HG02763 (cell line): ENCODE results near the gene FAM131A.

Source experiments
- ATAC-seq: cut with Tn5 transposase; IDR thresholded peaks from one replicate; pipeline ENCODE4 v1.9.1; 2021; ENCODE audit warnings: mild to moderate bottlenecking, moderate library complexity; ENCODE audit not compliant: unreplicated experiment

FAM131A gene

DNA sequence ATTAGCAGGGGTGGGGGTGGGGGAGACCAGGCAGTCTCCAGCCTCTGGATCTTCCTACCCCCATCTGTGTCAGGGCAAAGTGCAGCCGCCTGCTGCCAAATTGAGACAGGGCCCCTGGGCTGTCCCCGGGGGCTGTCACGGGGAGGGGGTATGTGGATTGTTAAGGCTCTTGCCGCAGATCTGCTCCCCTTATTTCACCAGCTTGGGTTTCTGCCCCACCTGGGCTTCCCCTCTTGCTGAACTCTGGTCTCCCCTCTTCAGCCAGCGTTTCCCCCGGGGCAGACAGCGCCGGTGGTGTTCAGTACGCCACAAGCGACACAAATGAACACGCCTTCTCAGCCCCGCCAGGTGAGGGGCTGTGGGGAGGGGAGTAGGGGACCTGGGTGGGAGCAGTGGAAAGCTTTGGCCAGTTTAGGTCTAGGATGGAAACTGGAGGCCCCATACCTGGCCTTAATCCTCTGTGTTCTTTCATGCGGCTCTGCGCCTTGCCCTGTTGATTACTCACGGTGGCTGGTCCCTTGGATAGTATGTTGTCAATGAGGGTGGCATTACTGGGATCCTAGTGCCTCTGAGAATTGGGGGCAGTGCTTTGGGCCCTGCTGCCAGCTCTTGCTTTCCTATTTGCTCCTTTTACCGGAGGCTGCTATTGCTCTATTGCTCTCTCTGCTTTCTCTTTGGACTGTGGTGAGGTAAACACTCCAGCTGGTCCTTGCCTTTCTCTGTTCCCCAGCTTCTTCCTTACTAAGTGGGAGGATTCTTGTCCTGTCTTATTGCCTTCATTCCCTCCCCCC is 21.3 kb upstream of the FAM131A start:
- ATAC-seq = no peak

- ATAC-seq = no peak
Measured at GRCh38 chr3:184316792-184317191, 20.6 kb upstream of the FAM131A start.

GRCh38 chr3:184317201-184317600 is 20.2 kb upstream of the FAM131A start:
- no peak for ATAC-seq

- ATAC-seq = no peak
Measured at GRCh38 chr3:184320104-184320445, 17.3 kb upstream of the FAM131A start.

- no peak for ATAC-seq
Measured at GRCh38 chr3:184321666-184322065, 15.7 kb upstream of the FAM131A start.

GRCh38 chr3:184322731-184323487 is 14.5 kb upstream of the FAM131A start:
- ATAC-seq = no peak

DNA sequence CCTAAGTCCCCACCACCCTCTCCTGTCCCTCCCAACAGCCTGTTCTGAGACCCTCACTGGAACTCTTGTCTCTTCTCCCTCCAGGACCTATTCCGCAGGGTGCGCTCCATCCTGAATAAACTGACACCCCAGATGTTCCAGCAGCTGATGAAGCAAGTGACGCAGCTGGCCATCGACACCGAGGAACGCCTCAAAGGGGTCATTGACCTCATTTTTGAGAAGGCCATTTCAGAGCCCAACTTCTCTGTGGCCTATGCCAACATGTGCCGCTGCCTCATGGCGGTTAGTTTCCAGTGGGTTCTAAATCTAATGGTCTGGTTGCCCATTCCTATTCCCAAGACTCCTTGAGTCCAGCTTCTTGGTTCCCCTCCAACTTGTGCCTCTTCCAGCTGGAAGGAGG is 13.7 kb upstream of the FAM131A start:
- no peak for ATAC-seq

- ATAC-seq = no peak
Measured at GRCh38 chr3:184325269-184325668, 12.1 kb upstream of the FAM131A start.

DNA sequence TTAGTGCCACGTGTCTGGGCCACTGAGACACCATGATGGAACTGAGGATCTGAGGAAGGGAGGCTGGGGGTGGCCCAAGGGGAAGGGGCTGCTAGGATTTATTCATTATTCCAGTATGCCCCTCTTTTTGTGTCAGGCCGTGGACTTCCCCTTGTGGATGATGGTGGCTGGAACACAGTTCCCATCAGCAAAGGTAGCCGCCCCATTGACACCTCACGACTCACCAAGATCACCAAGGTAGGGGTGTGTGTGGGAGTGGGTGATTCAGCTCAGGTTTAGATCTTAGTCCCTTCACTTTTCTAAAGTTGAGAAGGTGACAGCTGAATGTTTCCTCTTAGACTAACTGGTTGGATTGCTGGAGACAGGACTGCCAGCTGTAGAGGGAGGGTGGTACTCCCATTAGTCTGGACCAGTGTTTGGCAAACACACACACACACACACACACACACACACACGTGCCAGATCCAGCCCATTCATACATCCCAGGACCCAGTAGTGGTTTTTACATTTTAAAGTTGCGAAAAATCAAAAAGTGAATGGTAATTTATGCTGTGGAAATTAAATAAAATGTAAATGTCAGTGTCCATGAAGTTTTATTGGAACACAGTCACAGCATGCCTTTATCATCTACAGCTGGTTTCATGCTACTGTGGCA is 11.6 kb upstream of the FAM131A start:
- ATAC-seq = no peak

DNA sequence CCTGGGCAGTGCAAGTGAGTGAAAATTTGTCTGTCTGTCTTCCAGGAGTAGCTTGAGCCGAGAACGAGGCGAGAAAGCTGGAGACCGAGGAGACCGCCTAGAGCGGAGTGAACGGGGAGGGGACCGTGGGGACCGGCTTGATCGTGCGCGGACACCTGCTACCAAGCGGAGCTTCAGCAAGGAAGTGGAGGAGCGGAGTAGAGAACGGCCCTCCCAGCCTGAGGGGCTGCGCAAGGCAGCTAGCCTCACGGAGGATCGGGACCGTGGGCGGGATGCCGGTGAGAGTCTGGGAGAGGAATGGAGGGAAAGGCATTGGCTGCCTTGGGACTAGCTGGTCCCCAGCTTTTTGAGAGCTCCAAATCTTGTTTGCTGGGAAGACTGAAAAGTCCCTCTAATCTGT is 10.2 kb upstream of the FAM131A start:
- ATAC-seq = no peak

GRCh38 chr3:184328516-184328915 is 8.9 kb upstream of the FAM131A start:
- no peak for ATAC-seq

- no peak for ATAC-seq
Measured at GRCh38 chr3:184332370-184333090, 4.9 kb upstream of the FAM131A start.

- ATAC-seq = no peak
Measured at GRCh38 chr3:184333190-184333589, 4.2 kb upstream of the FAM131A start.

DNA sequence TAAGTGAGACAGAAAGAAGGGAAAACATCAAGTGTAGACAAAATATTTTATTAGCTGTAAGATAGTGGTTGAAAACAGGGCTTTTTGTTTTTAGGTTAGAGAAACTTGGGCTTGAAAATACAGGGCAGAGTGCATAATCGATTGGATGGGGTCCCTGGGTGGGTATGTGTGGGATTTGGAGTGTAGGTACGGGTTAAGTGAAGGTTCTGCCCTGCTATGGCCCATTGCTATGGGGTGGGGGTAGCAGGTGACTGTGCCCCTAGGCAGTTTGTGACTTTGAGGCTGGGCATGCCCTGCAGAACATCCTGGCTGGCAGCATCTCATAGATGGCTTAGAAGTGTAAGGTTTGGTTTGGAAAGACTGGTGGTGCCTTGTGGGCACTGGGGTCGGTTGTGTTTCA is 3.7 kb upstream of the FAM131A start:
- ATAC-seq = no peak

- ATAC-seq = no peak
Measured at GRCh38 chr3:184334470-184335158, 2.8 kb upstream of the FAM131A start.

GRCh38 chr3:184335291-184335660 is 2.1 kb upstream of the FAM131A start:
- ATAC-seq = no peak

GRCh38 chr3:184335661-184336546 is 1.5 kb upstream of the FAM131A start:
- peak; percentile 75 for ATAC-seq

DNA sequence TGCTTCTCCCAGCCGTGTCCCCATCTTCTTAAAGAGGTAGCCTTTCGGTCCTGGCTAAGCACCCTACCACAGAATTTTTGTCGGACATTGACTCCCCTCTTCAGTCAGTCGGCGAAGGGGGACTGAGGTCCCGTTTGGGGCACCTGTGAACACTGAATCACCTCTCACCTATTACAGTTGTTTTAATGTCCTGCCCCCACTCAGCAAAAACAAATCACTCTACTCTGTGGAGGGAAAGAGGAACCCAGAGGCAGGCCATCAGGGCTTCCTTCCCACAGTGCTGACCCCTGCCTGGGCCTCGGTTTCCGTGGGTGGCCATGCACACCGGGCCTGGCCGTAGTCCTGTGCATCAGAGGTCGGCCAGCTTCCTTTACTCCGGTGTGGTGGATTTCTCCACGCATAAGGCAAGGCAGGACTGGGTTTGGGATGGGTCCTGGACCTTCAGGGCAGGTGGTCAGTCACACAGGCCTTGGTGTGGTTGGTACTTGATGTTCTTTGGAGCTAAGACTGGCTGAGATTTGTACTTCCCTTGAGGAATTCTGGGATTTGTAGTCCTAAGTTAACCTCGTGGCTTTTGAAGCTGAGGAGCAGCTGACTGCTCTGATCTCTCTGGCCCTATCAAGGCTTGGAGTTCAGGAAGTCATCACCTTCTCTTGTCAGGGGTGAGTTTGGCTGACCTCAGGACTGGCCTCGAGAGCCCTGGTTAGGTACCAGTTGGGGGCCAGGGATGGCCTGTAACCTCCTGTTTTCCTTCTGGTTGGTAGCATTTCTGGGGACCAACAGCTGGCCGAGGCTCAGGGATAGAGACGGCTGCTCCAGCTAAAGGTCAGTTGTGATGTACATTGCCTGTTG is 627 bp upstream of the FAM131A start:
- ATAC-seq = no peak

- ATAC-seq = no peak
Measured at GRCh38 chr3:184337981-184338380, 581 bp downstream of the FAM131A start.
